Right renal cortex interstitium (tissue), 3 donors: ENCODE data around the gene PCDH8. TPM values are rescaled to one million over a fixed set of nuclear protein-coding genes. Genes with fewer than 3 reads are reported as not detected.
A peak's percentile ranks its signal among the peaks of the same experiment; 100 is the strongest.

Experiments
- DNase-seq, 3 donors: peaks; one replicate each; pipeline ENCODE4 v3.0.0-alpha.2; 2013; ENCODE audit warnings: low read depth in 3 of 3, low spot score in 2 of 3
- polyA plus RNA-seq, 3 donors: library from polyadenylated mRNA; unstranded; fragments of 120-200 nt; gene quantifications; one replicate each; pipeline ENCODE4 v1.2.1, GENCODE V29; 2013; ENCODE audit not compliant: insufficient read length in 3 of 3

Gene PCDH8, protein sequence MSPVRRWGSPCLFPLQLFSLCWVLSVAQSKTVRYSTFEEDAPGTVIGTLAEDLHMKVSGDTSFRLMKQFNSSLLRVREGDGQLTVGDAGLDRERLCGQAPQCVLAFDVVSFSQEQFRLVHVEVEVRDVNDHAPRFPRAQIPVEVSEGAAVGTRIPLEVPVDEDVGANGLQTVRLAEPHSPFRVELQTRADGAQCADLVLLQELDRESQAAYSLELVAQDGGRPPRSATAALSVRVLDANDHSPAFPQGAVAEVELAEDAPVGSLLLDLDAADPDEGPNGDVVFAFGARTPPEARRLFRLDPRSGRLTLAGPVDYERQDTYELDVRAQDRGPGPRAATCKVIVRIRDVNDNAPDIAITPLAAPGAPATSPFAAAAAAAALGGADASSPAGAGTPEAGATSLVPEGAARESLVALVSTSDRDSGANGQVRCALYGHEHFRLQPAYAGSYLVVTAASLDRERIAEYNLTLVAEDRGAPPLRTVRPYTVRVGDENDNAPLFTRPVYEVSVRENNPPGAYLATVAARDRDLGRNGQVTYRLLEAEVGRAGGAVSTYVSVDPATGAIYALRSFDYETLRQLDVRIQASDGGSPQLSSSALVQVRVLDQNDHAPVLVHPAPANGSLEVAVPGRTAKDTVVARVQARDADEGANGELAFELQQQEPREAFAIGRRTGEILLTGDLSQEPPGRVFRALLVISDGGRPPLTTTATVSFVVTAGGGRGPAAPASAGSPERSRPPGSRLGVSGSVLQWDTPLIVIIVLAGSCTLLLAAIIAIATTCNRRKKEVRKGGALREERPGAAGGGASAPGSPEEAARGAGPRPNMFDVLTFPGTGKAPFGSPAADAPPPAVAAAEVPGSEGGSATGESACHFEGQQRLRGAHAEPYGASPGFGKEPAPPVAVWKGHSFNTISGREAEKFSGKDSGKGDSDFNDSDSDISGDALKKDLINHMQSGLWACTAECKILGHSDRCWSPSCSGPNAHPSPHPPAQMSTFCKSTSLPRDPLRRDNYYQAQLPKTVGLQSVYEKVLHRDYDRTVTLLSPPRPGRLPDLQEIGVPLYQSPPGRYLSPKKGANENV
- polyA plus RNA-seq, result under 1 TPM in 2 of 3 donors, not detected in 1; 0.03 to 0.14 TPM

DNA sequence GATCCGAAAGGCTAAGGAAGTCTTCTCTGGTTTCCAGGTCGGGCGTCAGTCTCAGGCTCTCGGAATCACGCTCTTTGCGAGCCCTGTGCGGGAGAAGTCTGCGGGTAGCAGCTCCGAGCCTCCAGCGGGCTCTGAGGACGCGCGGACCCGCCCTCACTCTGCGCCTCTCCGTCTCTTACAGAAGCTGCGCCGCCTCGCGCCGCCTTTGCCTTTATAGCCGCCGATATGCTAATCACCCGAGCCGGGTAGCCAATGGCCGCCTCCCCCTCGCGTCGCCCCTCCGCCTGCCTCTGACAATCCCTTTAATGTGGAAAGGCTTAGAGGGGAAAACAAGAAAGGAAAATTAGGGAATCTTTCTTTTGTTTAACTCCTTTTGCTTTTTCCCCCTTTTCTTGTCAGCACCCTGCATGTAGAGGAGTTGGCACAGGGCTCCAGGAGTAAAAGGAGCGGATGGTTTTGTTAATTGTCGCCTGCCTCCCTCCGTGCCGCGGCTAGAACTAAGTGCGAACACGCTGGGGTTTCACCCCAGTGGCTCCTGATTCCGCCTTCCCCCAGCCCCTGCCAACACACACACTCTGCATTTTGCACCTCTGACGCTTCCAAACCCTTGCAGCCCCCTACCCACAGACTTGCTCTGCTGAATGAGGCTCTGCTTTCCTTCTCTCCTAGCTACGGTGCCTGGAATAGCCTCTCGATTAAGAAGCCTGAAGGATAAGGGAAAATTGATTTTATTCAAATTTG is at the start of gene PCDH8:
Gene PCDH8 (minus strand): TSS at position 186 of the 741 bp plus-strand sequence. CDS start 204 bp downstream, outside the sequence.
- DNase-seq, result no peak

DNA sequence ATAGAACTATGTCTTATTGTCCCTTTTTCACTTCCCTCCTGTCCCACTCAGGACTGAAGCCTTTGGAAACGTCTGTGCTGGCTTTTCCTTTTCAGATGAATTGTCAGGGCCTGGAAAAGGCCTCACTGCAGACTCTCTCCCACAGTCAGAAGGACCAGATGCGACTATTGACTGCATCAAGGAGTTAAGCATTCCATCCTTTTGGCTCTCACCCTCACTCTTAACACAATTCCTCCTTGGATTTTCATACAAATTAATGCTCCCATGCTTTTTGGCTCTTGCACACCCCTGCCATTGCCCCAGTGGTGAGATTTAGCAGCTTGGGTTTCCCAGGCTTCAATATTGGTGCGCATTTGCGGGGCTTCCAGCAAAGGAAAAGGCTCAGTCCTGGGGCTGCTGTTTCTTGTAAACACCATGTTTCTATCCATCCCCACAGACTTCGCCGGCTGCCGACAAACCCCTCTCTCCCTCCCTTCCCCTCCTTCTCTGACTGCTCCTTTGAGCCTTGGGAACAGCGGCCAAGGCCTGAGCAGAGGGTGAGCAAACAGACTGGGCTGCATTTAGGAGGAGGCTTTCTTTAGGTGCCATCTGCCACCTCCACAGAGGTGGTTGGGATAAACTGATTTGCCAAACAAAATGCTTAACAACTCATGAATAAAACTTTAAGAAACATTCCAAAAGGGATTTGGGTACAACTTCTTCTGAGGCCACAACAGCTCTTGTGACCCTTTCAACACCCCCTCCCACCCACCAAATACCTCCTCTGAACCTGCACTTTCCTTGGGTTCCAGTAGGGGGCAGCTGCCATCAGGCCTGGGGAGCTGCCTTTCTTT is 48.6 kb upstream of the PCDH8 start:
- no peak for DNase-seq

DNA sequence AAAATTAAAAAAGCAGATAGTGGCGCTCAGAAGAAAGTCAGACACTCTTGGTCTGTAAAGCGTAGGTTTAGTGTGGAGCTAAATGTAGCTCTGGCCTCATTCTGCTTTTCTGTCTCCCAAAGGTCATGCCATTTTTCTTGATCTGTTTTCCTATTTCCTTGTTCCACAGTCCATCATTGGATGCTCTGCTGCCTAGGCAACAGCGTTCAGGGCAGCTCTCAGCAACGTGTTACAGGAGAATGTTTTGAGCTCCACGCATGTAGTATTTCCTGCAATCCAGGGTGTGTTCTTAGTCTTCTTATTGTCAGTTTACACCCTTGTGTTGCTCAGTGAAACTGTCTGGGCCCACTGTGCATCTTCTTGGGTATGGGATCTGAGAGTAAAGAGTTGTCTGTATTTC is 46.0 kb upstream of the PCDH8 start:
- no peak for DNase-seq

DNA sequence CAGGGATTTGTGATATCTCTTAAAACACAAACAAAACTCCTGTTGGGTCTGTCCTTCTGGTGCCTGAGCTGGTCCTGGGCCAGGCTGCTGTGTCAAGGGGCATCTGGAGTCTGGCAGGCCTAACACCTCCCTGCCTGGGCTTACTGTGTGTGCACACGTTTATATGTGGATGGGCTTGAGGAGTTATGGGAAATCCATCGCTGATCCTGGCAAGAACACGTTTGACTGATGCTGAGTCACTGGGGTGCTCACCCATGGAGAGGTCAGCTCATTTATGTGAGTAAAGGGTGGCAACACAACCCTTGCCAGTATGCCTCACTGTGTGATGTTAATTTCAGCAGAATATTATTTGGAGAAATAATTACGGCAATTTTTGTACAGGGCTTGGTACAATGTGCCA is 44.5 kb upstream of the PCDH8 start:
- no peak for DNase-seq

DNA sequence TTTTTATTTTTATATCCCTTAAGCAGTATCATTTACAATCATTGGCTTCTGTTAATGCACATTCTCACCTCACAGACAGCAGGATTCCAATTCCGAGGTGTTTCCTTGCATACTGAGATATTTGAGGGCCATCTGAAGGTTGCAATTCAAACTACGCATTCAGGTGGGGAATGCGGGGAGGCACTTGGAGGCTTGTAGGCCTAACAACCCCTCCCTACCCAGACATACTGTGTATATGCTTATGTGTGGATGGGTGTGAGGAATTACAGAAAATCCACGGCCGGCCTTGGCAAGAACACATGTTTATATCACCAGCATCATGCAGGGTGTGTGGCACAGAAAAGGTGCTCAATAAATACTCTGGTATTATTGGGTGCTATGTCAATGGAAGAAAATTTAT is 43.3 kb upstream of the PCDH8 start:
- no peak for DNase-seq

DNA sequence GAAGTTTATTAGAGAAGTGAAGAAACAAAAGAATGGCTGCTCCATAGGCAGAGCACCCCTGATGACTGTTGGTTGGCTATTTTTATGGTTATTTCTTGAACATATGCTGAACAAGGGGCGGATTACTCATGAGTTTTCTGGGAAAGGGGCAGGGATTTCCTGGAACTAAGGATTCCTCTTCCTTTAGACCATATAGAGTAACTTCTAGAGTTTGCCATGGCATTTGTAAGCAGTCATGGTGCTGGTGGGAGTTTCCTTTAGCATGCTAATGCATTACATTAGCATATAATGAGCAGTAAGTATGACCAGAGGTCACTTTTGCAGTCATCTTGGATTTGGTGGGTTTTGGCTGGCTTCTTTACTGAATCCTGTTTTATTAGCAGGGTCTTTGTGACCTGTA is 38.7 kb upstream of the PCDH8 start:
- DNase-seq, result no peak

DNA sequence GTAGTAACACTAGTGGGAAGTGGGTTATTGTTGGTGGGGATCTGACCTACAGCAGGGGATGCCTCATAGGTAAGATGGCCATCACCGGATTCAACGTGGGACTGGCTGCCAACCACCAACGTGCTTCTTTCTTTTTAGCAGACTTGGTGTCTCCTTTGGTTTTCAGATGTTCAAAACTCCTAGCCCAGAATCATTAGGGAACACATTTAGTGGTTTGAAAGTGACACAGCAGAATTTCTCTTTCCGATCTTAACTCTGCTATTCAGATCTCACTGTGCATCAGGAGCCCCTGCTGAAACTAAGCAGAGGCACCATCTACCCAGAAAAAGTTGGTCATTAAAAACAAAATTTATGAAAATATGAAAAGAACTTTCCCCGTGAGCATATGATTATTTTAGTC is 36.7 kb upstream of the PCDH8 start:
- DNase-seq, result no peak

DNA sequence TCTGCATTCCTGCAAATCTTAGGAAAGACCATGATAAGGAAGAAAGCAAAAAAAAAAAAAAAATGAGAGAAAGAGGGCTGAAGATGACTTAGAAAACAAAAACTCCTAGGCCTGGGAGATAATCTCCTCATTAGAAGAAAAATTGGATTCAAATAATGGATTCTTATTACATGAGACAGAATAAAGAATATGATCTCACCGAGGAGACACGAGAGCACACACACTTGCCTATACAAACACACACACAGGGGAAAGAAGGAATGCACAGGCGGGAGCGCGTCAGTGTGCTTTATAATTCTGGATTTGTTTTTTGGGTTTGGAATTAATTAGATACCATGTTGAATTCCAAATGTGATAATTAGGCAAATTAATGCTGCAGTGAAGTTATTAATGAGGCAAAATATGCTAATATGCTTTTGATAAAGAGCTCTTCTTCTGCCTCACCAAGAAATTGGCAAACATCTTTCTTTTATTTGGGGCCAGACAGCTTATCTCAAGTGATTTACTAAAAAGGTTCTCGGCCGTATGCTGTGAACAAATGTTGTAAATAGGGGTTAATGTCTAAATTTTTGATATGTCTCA is 36.1 kb upstream of the PCDH8 start:
- no peak for DNase-seq

DNA sequence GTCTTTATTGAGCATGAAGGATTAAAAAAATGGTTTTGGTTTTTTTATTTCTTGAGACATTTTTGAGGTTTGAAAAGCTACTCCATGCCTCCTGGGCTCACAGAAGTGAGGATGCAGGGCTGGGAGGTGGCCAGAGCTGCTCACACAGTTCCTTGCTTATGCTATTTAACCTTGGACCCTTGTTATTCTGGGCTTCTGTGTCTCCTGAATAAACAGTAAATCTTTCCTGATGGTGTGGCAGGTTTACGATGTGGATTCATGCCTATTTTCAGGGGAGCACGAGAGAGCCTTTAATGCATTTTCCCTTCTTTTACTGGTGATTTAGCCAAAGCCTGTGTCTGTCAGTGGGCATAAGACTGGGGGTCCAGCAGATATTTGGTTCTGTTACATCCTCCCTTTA is 34.3 kb upstream of the PCDH8 start:
- DNase-seq, result peak in 2 of 3 donors; percentile 25 to 39

DNA sequence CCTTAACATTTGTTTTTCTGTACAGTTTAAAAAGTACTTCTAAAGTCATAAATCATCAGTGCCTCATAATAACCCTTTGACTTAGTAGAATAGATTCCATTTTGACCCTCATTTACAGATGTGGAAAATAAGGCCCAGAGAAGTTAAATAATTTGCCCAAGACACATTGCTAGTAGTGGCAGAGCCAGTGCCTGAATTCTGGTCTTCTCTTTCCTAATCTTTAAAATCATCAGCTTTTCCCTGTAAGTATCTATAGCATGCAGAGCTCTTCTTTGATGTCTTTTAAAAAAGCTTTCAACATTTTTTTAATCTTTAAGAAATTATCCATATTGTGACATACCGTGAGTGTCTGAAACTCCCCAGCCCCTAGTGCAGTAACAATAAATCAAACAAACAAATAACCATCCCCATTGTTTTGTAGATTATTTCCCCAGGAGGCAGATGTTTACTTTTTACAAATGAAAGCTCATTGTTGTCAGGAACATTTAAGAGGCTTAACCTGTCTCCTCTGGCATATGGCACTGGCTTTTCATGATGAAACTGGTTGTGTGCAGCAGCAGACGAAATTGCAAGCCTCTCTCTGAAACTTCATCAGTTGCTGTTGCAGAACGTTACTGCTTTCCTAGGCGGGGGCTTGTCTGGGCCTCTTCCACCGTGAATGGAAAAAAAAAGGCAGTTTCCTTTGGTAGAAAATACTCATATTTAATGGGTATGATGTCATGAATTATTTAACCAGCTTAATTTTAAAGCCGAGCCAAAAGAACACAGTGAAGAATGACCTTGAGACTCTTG is 31.7 kb upstream of the PCDH8 start:
- DNase-seq, result no peak

DNA sequence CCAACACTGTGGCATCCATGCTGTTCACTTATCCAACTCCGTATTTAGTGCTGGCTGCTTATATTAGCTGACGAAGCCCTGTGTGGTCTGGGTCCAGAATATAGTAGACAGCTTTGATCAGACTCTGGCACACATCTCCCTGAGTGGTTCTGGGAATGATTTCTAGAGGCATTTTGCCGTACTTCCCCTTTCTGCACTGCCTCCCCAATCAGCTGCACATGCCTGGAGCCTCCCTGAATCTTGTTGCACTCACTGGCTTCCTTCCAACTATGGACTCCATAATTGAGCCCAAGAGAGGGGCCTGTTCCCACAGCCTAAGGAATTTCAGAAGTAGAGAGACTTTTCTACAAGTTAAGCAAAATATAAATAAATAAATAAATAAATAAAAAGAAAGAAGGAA is 30.4 kb upstream of the PCDH8 start:
- no peak for DNase-seq

DNA sequence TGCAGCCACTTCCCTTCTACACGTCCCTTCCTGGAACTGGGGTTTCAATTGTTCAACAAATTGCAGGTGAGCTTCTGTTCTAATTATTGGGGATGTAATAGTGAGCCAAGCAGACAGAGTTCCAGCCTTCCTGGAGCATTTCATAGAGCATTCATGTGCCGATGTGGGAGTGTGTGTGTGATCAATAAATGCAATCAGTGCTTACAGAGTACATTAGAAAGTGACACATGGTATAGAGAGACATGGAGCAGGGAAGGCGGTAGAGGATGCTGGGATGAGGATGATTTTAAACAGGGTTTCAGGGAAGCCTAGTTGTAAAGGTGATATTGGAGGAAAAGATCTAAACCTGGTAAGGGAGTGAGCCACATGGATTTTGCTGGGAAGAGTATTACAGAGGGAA is 21.7 kb upstream of the PCDH8 start:
- no peak for DNase-seq

DNA sequence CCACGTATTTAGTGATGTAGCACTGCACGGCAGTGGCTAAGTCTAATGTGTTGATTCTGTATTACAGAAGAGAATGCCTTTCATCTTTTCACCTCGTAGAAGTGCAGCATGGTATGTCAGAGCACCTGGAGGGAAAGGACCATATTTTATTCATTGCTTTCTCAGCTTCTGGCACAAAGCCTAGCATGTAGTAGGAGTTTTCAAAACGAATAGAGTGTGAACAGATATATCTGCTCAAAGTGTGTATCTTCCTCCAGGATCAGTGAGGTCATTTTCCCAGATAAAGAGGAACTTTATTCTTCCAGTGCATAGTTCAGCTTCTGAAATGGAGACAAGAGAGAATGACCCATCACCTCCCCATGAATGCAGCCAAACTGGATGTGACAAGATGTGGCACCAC is 21.2 kb upstream of the PCDH8 start:
- DNase-seq, result no peak

DNA sequence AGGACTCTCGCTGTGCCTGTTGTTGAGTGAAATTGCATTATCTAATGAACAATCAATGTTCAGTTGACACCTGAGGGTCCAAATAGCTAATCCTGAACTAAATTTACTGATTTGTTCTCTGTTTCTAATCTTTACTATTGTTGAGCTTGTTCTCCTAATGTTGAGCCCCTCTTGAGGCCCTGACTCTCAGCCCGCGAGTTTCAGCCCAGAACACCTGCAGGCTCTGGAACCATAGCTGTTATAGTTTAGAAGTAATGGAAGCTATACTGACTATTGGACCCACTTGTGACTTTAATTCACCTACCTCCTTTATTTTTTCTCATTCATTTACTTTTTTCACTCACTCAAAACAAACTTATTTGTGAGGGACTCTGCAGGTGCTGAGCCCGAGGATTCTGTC is 20.6 kb upstream of the PCDH8 start:
- no peak for DNase-seq

DNA sequence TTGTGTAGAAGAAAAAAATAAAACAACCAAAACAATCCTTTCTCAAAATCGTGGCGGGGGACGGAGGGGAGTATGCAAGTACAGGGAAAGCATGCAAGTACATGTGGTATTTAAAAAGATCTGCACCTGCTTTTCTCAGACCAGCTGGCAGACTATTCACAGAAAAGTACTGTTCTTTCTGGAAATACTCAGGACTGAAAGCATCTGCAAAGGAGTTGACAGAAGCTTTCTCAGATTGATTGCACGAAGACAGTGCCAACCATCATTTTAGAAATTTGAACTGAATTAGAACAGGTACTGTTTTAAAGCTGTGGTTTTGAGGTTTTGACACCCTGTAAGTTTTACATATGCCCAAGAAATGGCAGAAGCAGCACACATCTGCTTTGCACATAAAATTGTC is 19.8 kb upstream of the PCDH8 start:
- DNase-seq, result no peak

DNA sequence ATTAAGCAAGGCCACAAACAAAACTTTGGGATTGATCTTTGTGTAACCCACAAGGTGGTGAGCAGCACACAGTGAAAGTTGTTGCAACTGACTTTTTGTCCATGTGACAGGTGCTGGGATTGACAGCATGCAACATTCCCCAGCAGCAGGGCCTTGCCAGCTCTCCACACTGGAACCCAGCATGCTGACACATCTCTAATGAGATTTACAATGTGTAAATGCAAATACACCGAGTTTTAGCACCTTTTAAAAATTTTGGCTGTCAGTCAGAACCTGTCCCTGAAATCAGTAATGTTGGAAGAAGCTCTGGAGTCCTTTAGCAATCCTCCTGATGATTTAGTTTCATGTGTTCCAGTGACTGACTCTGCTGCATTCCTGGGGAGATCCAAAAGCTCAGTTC is 16.5 kb upstream of the PCDH8 start:
- no peak for DNase-seq

DNA sequence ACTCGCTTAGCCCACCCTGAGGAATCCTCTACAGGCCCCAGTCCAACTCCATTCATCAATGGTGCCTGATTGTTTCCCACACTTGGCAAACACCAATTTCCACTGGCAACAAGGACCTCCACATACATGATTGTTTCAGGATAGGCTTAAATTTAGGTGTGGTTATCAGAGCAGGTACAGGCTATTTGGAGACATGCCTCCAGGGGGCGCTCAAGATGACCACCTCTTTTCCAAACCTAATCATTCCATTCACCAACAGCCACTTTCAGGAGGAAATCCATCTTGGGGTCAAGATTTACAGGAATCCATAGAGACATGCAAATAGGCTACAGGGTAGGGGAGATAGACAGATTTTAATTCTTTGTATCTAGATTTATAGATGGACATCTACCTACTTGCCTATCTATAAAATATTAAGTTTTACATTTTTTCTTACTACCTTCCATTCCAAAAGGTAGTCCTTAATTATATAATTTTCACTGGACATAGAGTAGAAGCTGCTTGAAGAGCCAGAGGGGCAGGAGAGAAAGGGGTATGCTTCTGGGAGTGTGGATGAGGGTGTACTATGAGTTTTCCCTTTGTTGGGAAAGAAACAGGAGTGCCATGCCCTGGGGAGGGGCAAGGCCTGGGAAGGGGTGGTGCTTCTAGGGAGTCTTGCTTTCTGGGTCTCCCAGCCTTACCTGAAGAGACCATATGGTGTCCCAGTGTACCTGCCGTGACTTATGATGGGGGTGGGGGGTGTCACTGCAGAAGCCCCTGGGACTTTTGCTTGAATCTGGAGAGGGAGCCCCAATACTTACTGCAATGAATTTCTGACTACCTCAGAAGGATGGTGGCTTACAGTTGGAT is 14.1 kb upstream of the PCDH8 start:
- DNase-seq, result no peak

DNA sequence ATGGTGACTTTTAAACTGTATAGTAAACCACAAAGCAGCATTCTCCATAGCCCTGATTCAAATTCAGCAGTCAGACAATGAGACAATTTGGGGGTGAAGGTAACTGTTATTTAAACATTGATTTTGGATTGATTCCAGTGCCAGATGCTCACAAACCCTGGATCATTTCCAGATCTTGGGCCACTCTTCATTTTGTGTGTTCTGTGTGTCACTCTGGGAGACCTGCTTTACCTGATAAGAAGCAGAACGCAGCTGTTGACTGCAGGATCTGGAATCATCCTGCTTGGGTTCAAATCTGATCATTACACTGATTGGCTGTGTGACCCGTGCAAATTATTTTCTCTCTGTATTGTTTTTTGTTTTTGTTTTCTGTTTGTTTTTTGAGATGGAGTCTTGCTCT is 4.0 kb upstream of the PCDH8 start:
- no peak for DNase-seq
